ACC112 (cell line): ENCODE data around the gene BMAL1.

Experiments
- H2AFZ ChIP-seq: fragments of 200-600 bp; sonication (generic); one replicate; pipeline ENCODE4 v1.6.0; 2017; ENCODE audit warnings: antibody characterized with exemption, low read length; ENCODE audit not compliant: unreplicated experiment
- H3K27ac ChIP-seq: fragments of 200-600 bp; sonication (generic); 2 replicates; pipeline ENCODE4 v1.5.1; 2014; ENCODE audit warnings: low read depth, mild to moderate bottlenecking, antibody characterized with exemption, low read length, moderate library complexity
- H3K27me3 ChIP-seq: fragments of 200-600 bp; sonication (generic); 2 replicates; pipeline ENCODE4 v1.6.1; 2014; ENCODE audit warnings: mild to moderate bottlenecking, antibody characterized with exemption, low read length, moderate library complexity, mixed read lengths; ENCODE audit not compliant: insufficient read depth
- H3K36me3 ChIP-seq: fragments of 200-600 bp; sonication (generic); 2 replicates; pipeline ENCODE4 v1.6.1; 2016; ENCODE audit warnings: mild to moderate bottlenecking, antibody characterized with exemption, low read length, moderate library complexity, mixed read lengths; ENCODE audit not compliant: insufficient read depth
- H3K4me1 ChIP-seq: fragments of 200-600 bp; sonication (generic); one replicate; pipeline ENCODE4 v1.6.1; 2016; ENCODE audit warnings: low read length, mixed read lengths; ENCODE audit not compliant: insufficient read depth, unreplicated experiment, control insufficient read depth
- H3K4me3 ChIP-seq: fragments of 200-600 bp; sonication (generic); 2 replicates; pipeline ENCODE4 v1.5.1; 2014; ENCODE audit warnings: mild to moderate bottlenecking, low read depth, low read length
- H3K79me2 ChIP-seq: fragments of 200-600 bp; sonication (generic); one replicate; pipeline ENCODE4 v1.6.0; 2016; ENCODE audit warnings: low read length; ENCODE audit not compliant: control insufficient read depth, unreplicated experiment, insufficient read depth

BMAL1 gene

DNA sequence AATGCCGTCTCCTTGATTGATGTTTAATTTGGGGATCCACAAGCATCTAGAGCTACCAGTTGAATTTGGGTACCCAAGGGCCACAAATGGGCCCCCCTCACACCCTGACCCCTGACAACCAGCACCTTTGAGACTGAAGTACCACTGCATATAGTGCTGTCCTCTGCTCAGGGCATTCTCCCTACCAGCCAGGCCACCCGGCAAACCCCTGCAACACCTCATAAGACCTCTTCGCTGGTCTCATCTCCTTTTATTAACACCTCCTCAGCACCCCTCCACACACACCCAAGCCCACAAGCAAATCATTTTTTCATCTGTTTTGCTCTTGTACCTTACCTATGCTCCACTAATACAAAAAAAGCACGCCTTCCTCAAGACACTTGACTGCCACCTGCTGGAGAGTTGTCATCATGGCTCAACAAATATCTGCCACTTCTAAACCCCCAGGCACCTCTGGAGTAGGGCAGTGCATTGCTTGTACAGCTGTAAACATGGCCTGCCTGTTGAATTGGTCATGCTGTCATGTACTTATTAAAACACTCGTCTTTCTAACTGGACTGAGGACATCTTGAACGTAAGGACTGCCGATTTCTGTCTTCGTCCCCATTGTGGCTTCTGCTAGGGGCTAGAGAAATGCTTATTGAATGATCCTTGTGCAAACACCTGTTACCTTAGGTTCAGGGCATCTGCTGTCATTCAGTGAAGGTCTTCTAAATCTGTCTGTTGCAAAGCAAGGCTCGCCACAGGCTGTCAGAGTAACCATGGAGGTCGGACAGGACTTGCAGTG, 66.5 kb downstream of the BMAL1 start:
- no peak overlapping the region for H3K4me3 ChIP-seq
- H3K4me1 ChIP-seq, result peaks cover 15% of the 10 kb centered on the region
- H3K27ac ChIP-seq, result no peak overlapping the region
- no peaks in the 10 kb centered on the region for H3K27me3 ChIP-seq
- no peaks in the 10 kb centered on the region for H3K36me3 ChIP-seq
- no peaks in the 10 kb centered on the region for H3K79me2 ChIP-seq
- no peak overlapping the region for H2AFZ ChIP-seq

DNA sequence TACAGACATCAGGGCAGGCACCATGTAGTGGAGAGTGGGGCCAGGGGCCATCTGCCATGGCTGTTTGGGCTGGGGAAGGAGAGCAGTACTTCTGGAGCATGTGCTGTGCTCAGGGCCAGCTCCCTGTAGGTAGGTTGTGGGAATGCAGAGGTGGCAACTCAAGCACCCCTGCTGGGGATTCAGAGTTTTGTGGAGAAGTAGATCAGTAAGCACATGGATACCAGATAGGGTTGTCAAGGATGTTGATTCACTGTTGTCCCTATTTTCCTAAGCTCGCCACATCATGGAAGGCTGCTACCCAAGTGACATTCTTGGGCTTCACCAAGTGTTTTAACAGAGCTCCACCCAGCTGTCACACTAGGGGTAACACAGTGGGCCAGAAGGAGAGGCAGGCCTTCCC, 67.2 kb downstream of the BMAL1 start:
- H2AFZ ChIP-seq, result no peak overlapping the region
- H3K4me3 ChIP-seq, result no peak overlapping the region
- peaks cover 8% of the 10 kb centered on the region for H3K4me1 ChIP-seq
- no peaks in the 10 kb centered on the region for H3K27me3 ChIP-seq
- H3K79me2 ChIP-seq, result no peaks in the 10 kb centered on the region
- no peaks in the 10 kb centered on the region for H3K36me3 ChIP-seq
- H3K27ac ChIP-seq, result no peak overlapping the region

- H3K36me3 ChIP-seq, result no peaks in the 10 kb centered on the region
- H3K27ac ChIP-seq, result no peak overlapping the region
- H3K4me3 ChIP-seq, result no peak overlapping the region
- H3K27me3 ChIP-seq, result no peaks in the 10 kb centered on the region
- H3K4me1 ChIP-seq, result peaks cover 3% of the 10 kb centered on the region
- H2AFZ ChIP-seq, result no peak overlapping the region
- no peaks in the 10 kb centered on the region for H3K79me2 ChIP-seq
Measured at GRCh38 chr11:13346470-13346869, 68.9 kb downstream of the BMAL1 start.

- no peak overlapping the region for H2AFZ ChIP-seq
- no peaks in the 10 kb centered on the region for H3K4me1 ChIP-seq
- no peaks in the 10 kb centered on the region for H3K27me3 ChIP-seq
- no peaks in the 10 kb centered on the region for H3K79me2 ChIP-seq
- no peak overlapping the region for H3K4me3 ChIP-seq
- H3K27ac ChIP-seq, result no peak overlapping the region
- H3K36me3 ChIP-seq, result no peaks in the 10 kb centered on the region
Measured at GRCh38 chr11:13347901-13348300, 70.3 kb downstream of the BMAL1 start.

DNA sequence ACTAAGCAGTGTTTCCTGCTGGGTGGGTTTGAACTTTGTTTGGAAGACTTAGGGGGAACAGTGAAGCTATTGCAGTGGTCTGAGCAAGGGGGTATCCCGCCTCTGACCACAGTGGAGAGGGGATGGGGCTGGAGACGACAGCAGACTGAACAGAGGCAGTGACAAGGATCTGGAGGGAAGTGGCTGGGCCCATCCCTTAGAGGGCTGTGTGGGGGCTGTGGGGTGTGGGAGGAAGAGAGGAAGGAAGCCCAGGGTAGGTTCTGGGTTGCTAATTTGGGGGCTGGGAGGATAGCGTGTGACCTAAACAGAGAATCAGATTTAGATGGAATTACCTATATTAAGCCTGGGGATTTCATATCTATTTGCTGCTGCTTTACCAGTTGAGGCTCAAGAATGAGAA, 70.7 kb downstream of the BMAL1 start:
- no peaks in the 10 kb centered on the region for H3K4me1 ChIP-seq
- no peaks in the 10 kb centered on the region for H3K36me3 ChIP-seq
- no peak overlapping the region for H3K27ac ChIP-seq
- H3K79me2 ChIP-seq, result no peaks in the 10 kb centered on the region
- no peak overlapping the region for H2AFZ ChIP-seq
- no peak overlapping the region for H3K4me3 ChIP-seq
- no peaks in the 10 kb centered on the region for H3K27me3 ChIP-seq

GRCh38 chr11:13349046-13349445, 71.5 kb downstream of the BMAL1 start:
- H3K4me3 ChIP-seq, result no peak overlapping the region
- H2AFZ ChIP-seq, result no peak overlapping the region
- no peaks in the 10 kb centered on the region for H3K36me3 ChIP-seq
- no peak overlapping the region for H3K27ac ChIP-seq
- no peaks in the 10 kb centered on the region for H3K79me2 ChIP-seq
- H3K27me3 ChIP-seq, result no peaks in the 10 kb centered on the region
- no peaks in the 10 kb centered on the region for H3K4me1 ChIP-seq

DNA sequence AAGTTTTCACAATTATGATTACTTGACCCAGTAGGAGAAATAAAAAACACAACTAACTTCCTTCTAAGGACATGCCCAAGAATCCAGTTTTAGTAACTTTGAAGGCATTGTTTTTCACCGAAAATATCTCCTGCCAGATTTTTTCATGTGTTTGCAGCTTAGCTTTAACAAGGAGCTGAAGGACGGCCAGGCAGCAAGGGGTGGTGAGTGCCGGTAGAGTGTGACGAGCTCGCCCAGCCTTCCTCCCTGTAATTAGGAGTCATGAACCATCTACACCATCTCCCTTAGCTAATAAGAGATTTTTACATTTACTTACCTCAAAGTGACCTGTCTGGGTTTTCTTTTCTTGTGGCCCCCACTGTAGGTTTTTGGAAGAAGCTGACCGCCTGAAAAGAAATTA, 72.0 kb downstream of the BMAL1 start:
- Histone ChIP-seq H3K79me2 (no peaks in the 10 kb centered on the region), H3K27me3 (no peaks in the 10 kb centered on the region), H3K27ac (no peak overlapping the region), H2AFZ (no peak overlapping the region), H3K36me3 (no peaks in the 10 kb centered on the region), H3K4me3 (no peak overlapping the region), H3K4me1 (no peaks in the 10 kb centered on the region)

DNA sequence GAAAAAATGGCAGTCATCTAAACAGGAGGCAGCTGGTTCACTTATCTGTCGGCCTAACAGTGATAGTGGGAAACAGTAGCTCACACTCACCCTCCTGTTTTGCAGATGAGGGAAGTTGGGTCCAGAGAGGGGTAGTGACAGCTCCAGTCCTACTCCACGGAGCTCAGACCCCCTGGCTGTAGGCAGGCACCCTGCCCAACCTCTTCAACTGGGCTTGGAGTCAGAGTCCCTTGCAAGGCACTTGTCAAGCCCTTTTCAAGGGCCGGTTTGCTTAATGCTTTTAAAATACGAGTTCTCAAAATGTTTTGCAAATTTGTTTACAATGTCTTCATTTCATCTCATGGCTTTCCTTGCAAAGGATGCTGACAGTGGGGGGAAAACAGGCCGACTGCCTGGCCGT, 75.1 kb downstream of the BMAL1 start:
- no peaks in the 10 kb centered on the region for H3K79me2 ChIP-seq
- H3K27ac ChIP-seq, result no peak overlapping the region
- no peaks in the 10 kb centered on the region for H3K4me1 ChIP-seq
- H2AFZ ChIP-seq, result no peak overlapping the region
- H3K4me3 ChIP-seq, result no peak overlapping the region
- no peaks in the 10 kb centered on the region for H3K27me3 ChIP-seq
- no peaks in the 10 kb centered on the region for H3K36me3 ChIP-seq

- Histone ChIP-seq H3K36me3 (no peaks in the 10 kb centered on the region), H3K4me1 (no peaks in the 10 kb centered on the region), H3K27me3 (no peaks in the 10 kb centered on the region), H3K4me3 (no peak overlapping the region), H3K27ac (no peak overlapping the region), H2AFZ (no peak overlapping the region), H3K79me2 (no peaks in the 10 kb centered on the region)
Measured at GRCh38 chr11:13354335-13354734, 76.7 kb downstream of the BMAL1 start.

DNA sequence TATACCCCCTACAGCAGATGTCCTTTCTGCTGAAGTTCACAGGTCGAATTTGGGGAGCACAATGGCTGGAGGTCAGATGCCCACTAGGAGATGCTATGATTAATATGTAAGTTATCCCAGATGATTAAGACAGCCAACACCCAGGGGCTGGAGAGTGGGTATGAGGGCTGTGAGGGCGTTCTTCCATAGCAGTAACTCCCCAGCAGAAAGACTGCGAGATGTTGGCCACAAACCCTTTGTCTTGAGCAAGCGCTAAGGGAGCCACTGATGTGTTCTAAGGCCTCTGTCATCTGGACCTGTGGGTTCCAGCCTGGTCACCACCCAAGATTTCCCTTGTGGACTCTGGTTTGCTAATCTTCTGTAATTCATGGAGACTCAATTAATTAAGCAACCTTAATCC, 77.6 kb downstream of the BMAL1 start:
- H3K27me3 ChIP-seq, result no peaks in the 10 kb centered on the region
- no peak overlapping the region for H2AFZ ChIP-seq
- no peaks in the 10 kb centered on the region for H3K4me1 ChIP-seq
- H3K27ac ChIP-seq, result no peak overlapping the region
- H3K4me3 ChIP-seq, result no peak overlapping the region
- no peaks in the 10 kb centered on the region for H3K36me3 ChIP-seq
- no peaks in the 10 kb centered on the region for H3K79me2 ChIP-seq

DNA sequence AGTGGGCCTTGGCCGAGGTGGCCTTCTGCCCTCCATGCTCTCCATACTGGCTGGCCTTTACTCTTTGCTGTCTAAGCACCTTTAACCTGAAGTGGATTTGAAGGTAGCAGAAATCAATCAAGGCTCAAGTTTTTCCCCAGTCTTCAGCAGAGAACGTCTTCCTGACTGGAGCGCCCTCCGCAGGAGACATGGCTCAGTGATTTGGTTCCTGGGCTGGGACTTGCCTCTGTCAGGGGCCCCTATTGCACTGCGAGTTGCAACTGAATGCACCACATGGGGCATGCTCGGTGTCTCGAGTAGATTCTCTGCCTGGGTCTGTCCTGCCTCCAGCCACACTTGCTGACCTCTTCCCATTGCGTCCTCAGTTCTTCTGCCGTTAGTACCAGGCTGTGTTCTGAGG, 79.6 kb downstream of the BMAL1 start:
- Histone ChIP-seq H3K27me3 (no peaks in the 10 kb centered on the region), H3K4me3 (no peak overlapping the region), H3K27ac (no peak overlapping the region), H3K4me1 (no peaks in the 10 kb centered on the region), H2AFZ (no peak overlapping the region), H3K79me2 (no peaks in the 10 kb centered on the region), H3K36me3 (no peaks in the 10 kb centered on the region)
